Adrenal gland (tissue), 12 donors: ENCODE data around the gene KLC4. TPM values are rescaled to one million over a fixed set of nuclear protein-coding genes. Genes with fewer than 3 reads are reported as not detected.
"Not testable (repeated sequence)": the region's sequence is repeated elsewhere in the genome, so short reads cannot be mapped to it uniquely, and the experiment has no call there.

Experiments used
- DNase-seq, 7 donors: peaks; one replicate each; pipeline ENCODE4 v3.0.0-alpha.2; 2019 to 2020
- H3K27ac ChIP-seq, 5 donors: fragments of 200-600 bp; sonication (generic) in 4 of 5; 1 replicate in 3 of 5; 2 replicates in 2 of 5; pipeline versions ENCODE4 v1.5.1 to v1.8.0; 2016 to 2020; ENCODE audit warnings: mild to moderate bottlenecking in 1 of 5
- H3K27me3 ChIP-seq: fragments of 200-600 bp; 2 replicates; pipeline ENCODE4 v1.8.0; 2021
- H3K36me3 ChIP-seq, 2 donors: fragments of 200-600 bp; replicated peaks in 1 of 2; 1 replicate in 1 of 2; 2 replicates in 1 of 2; pipeline versions ENCODE4 v1.5.1 to v1.8.0; 2018 to 2022
- H3K4me1 ChIP-seq, 2 donors: fragments of 200-600 bp; replicated peaks in 1 of 2; 1 replicate in 1 of 2; 2 replicates in 1 of 2; pipeline versions ENCODE4 v1.5.1 to v1.8.0; 2018 to 2021
- H3K4me3 ChIP-seq, 4 donors: fragments of 200-600 bp; sonication (generic) in 3 of 4; one replicate each; pipeline ENCODE4 v1.5.1; 2016 to 2018
- H3K9me3 ChIP-seq, 3 donors: fragments of 200-600 bp; sonication (generic) in 1 of 3; replicated peaks in 1 of 3; 1 replicate in 2 of 3; 2 replicates in 1 of 3; pipeline versions ENCODE4 v1.5.1 to v1.8.0; 2016 to 2021
- CTCF ChIP-seq, 6 experiments: fragments of 450-650 bp in 4 of 6; fragments of 200-600 bp in 2 of 6; sonication (generic) in 1 of 6; IDR thresholded peaks; 1 replicate in 5 of 6; 2 replicates in 1 of 6; pipeline versions ENCODE4 v1.5.1 to v1.8.0; 2016 to 2021; ENCODE audit warnings: antibody characterized with exemption in 6 of 6, mild to moderate bottlenecking in 2 of 6, moderate library complexity in 1 of 6
- POLR2A ChIP-seq, 2 donors: fragments of 450-650 bp; IDR thresholded peaks; one replicate each; pipeline ENCODE4 v1.6.1; 2017; ENCODE audit warnings: antibody characterized with exemption in 2 of 2, mild to moderate bottlenecking in 2 of 2, moderate library complexity in 1 of 2
- WGBS, 4 donors: extraction: QIAGEN DNeasy Blood & Tissue Kit in 2 of 4; methylation state at CpG; one replicate each; pipeline versions ENCODE4 v1.1.5 to v1.1.7; 2013 to 2017; 5-methylcytosine and 5-hydroxymethylcytosine counted together
- intact Hi-C, 2 donors: fragments of 100-400 bp; cut with DNase I; formaldehyde crosslinking; loops; one replicate each; pipeline versions ENCODE4 v1.14.1 to v1.15.0; 2022 to 2023
- polyA plus RNA-seq, 3 donors: library from polyadenylated mRNA; stranded (reverse); fragments of 200-250 nt in 2 of 3; fragments of 350-450 nt in 1 of 3; fragmentation: Illumina TruSeq in 1 of 3; extraction: RNeasy Lipid Tissue Mini Kit (QIAGEN cat#74804) in 1 of 3; gene quantifications; one replicate each; pipeline ENCODE4 v1.2.3, GENCODE V29; 2013 to 2014
- total RNA-seq, 9 donors: library from RNA; depleted of rRNA in 4 of 9; stranded (reverse); fragments of >200 nt in 4 of 9; fragments of 120-200 nt in 1 of 9; fragmentation: NEBNext Ultra II Directional in 1 of 9; extraction: Animal tissue kit (Norgen Biotek cat#: 25700) in 1 of 9; gene quantifications; one replicate each; pipeline versions ENCODE4 v1.1.0 to v1.2.4, GENCODE V29; 2013 to 2023
- donor health status: healthy with polysubstance abuse.
- donor health status: Bipolar disorder and iron deficiency.
- donor health status: DM: yes; HTN: yes; CAD: no.
- donor health status: DM: no; HTN: no; CAD: no.
- donor health status: DM: no; HTN: no; CAD: no.
- donor health status: DM: yes; HTN: yes; CAD: no.

Gene KLC4
- total and polyA plus RNA-seq, 12 donors: 14.2 to 84.9 (median 33.9) TPM

- intact Hi-C loops: no loop called here
- no peak for TF ChIP-seq POLR2A (IDR thresholded peaks at IDR 0.05)
- no peak for TF ChIP-seq CTCF (IDR thresholded peaks at IDR 0.05)
- no peaks in the 10 kb centered on the region for H3K4me1 ChIP-seq
- no peak for DNase-seq
- WGBS, 4 donors: 88 to 97% (median 92%) methylated on average over 4 to 9 of the region's 9 CpGs
- H3K9me3 ChIP-seq: no peaks in the 10 kb centered on the region
- H3K27me3 ChIP-seq: no peaks in the 10 kb centered on the region
- no peak overlapping the region for H3K27ac ChIP-seq
- H3K36me3 ChIP-seq: peaks cover 0 to 73% of the 10 kb centered on the region in 2 donors
- H3K4me3 ChIP-seq: no peak overlapping the region
Observed at GRCh38 chr6:43037706-43038105, 21.7 kb upstream of the KLC4 start.

DNA sequence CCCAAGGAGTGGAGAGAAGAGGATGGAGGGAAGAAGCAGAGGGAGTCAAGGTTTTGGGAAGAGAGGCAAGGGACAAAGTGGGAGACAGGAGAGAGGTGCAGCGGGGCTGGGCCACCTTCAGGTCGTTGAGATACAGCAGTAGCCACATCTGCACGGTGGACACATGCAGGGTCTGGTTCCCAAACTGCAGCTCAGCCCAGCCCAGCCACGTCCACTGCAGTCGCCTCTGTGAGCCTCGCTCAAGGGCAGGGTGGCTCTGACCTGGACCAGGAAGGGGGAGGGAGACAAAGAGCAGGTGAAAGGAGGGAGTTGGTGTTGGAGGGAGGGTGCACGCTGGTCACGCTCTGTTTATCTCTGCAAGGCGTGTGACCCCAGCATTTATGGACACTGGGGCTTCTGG, 20.7 kb upstream of the KLC4 start:
- Histone ChIP-seq H3K9me3 (no peaks in the 10 kb centered on the region), H3K27ac (no peak overlapping the region), H3K4me1 (no peaks in the 10 kb centered on the region), H3K36me3 (peaks cover 0 to 76% of the 10 kb centered on the region in 2 donors), H3K4me3 (no peak overlapping the region), H3K27me3 (no peaks in the 10 kb centered on the region)
- no peak for DNase-seq
- intact Hi-C loops: no loop called here
- TF ChIP-seq CTCF (IDR thresholded peaks at IDR 0.05) (no peak), POLR2A (IDR thresholded peaks at IDR 0.05) (no peak)
- WGBS, 4 donors: 85 to 91% (median 88%) methylated on average over 6 to 9 of the region's 9 CpGs

DNA sequence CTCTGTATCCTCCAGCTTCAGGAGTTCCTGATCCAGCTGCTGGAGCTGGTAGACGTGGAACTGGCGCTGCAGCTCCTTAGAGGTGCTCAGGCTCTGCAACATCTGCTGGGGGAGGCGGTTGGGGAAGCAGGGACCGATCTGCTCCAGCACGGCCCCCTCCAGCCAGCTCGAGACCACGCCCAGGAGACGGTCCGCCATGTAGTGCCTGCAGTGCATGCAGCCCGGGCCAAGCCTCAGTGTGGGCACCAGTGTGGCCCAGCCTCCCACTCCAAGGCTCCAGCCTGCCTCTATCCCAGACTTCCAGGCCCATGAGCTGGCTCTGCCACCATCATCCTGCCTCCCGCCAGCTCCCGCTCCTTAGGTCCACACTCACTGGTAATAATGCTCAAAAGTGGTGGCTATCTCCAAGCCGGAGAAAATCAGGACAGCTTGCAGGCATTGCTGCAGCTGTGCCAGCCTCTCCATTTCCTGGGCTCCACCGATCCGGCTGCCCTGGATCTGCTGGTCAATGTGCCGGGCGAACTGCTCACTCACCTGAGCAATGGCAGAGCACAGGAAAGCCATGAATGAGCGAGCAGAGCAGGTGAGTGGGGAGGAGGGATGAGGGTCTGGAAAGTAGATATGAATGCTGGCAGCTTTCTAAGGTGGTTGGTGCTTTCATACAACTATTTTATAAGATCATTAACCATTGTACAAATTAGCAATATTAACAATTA, 18.7 kb upstream of the KLC4 start:
- Histone ChIP-seq H3K9me3 (no peaks in the 10 kb centered on the region), H3K27me3 (no peaks in the 10 kb centered on the region), H3K27ac (no peak overlapping the region), H3K36me3 (peaks cover 0 to 75% of the 10 kb centered on the region in 2 donors), H3K4me3 (no peak overlapping the region), H3K4me1 (no peaks in the 10 kb centered on the region)
- WGBS, 4 donors: 91 to 95% (median 93%) methylated on average over 13 to 18 of the region's 18 CpGs
- TF ChIP-seq POLR2A (IDR thresholded peaks at IDR 0.05): no peak
- no peak for TF ChIP-seq CTCF (IDR thresholded peaks at IDR 0.05)
- no peak for DNase-seq
- intact Hi-C loops: no loop called here

- peaks cover 0 to 82% of the 10 kb centered on the region in 2 donors for H3K36me3 ChIP-seq
- DNase-seq, H3K27ac ChIP-seq, H3K27me3 ChIP-seq, H3K4me3 ChIP-seq, H3K4me1 ChIP-seq, intact Hi-C loops, H3K9me3 ChIP-seq: not testable (repeated sequence)
- WGBS, 4 donors: 88 to 99% (median 93%) methylated on average over 8 of the region's 8 CpGs
Observed at GRCh38 chr6:43041475-43041874, 18.0 kb upstream of the KLC4 start.

DNA sequence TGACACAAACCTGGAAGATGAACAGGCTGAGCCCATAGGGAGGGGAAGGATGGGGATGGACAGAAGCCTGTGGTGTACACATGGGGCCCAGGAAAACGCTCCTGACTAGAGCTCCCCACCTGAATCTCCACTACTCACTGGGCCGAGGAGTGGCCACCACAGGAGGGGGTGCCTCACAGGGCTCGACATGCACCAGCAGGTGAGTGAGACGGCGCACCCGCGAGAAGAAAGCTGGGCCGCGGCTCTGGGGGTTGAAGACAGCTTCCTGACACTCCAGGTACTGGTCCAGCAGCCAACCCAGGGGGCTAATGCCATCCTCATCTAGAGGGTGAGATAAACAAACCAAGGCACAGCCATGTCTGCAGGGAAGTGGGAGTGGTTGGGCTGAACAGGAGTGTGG, 16.1 kb upstream of the KLC4 start:
- intact Hi-C loops: no loop called here
- H3K4me1 ChIP-seq: no peaks in the 10 kb centered on the region
- DNase-seq: no peak
- no peak overlapping the region for H3K27ac ChIP-seq
- no peak overlapping the region for H3K4me3 ChIP-seq
- peaks cover 0 to 78% of the 10 kb centered on the region in 2 donors for H3K36me3 ChIP-seq
- TF ChIP-seq POLR2A (IDR thresholded peaks at IDR 0.05): no peak
- TF ChIP-seq CTCF (IDR thresholded peaks at IDR 0.05): no peak
- 89 to 92% (median 91%) methylated on average over 9 of the region's 9 CpGs for WGBS, 4 donors
- H3K9me3 ChIP-seq: no peaks in the 10 kb centered on the region
- H3K27me3 ChIP-seq: no peaks in the 10 kb centered on the region
